Spleen (tissue), 7 donors: ENCODE data around the gene OR5AN1.
"Not testable (repeated sequence)": the region's sequence is repeated elsewhere in the genome, so short reads cannot be mapped to it uniquely, and the experiment has no call there.

Source experiments
- CTCF ChIP-seq, 11 experiments: fragments of 200-600 bp in 7 of 11; fragments of 450-650 bp in 4 of 11; sonication (generic) in 4 of 11; IDR thresholded peaks in 8 of 11; conservative IDR thresholded peaks in 3 of 11; 1 replicate in 7 of 11; 2 replicates in 4 of 11; pipeline versions ENCODE4 v1.4.0 to v1.8.0; 2016 to 2021; ENCODE audit warnings: antibody characterized with exemption in 11 of 11, inconsistent platforms in 4 of 11, mild to moderate bottlenecking in 1 of 11
- POLR2A ChIP-seq, 3 donors: fragments of 450-650 bp; IDR thresholded peaks; one replicate each; pipeline ENCODE4 v1.5.1; 2017; ENCODE audit warnings: antibody characterized with exemption in 3 of 3, mild to moderate bottlenecking in 1 of 3
- POLR2AphosphoS5 ChIP-seq, 3 donors: sonication (generic); formaldehyde crosslinking; IDR thresholded peaks; one replicate each; pipeline ENCODE4 v1.5.1; 2017; ENCODE audit warnings: antibody characterized with exemption in 3 of 3
- donor health status: DM: no; HTN: no; CAD: no; lungs with moderate emphysema.
- donor health status: DM: no; HTN: no; CAD: no.
- donor health status: DM: no; HTN: no; CAD: no.

GRCh38 chr11:59349657-59350056 lies 9.0 kb upstream of the OR5AN1 start:
- not testable (repeated sequence) for TF ChIP-seq CTCF (IDR thresholded peaks at IDR 0.05 in 8 of 11, conservative IDR thresholded peaks at IDR 0.05 in 3 of 11); POLR2A (IDR thresholded peaks at IDR 0.05); POLR2AphosphoS5 (IDR thresholded peaks at IDR 0.05)
